Adrenal gland (tissue), 5 donors: ENCODE data around the gene SHISA6.

Experiments
- POLR2A ChIP-seq, 2 donors: fragments of 450-650 bp; IDR thresholded peaks; one replicate each; pipeline ENCODE4 v1.6.1; 2017; ENCODE audit warnings: antibody characterized with exemption in 2 of 2, mild to moderate bottlenecking in 2 of 2, moderate library complexity in 1 of 2
- TF ChIP-seq, protein P1 (sequence below), 6 experiments: fragments of 450-650 bp in 4 of 6; fragments of 200-600 bp in 2 of 6; sonication (generic) in 1 of 6; IDR thresholded peaks; 1 replicate in 5 of 6; 2 replicates in 1 of 6; pipeline versions ENCODE4 v1.5.1 to v1.8.0; 2016 to 2021; ENCODE audit warnings: antibody characterized with exemption in 6 of 6, mild to moderate bottlenecking in 2 of 6, moderate library complexity in 1 of 6
- donor health status: DM: no; HTN: no; CAD: no.

DNA sequence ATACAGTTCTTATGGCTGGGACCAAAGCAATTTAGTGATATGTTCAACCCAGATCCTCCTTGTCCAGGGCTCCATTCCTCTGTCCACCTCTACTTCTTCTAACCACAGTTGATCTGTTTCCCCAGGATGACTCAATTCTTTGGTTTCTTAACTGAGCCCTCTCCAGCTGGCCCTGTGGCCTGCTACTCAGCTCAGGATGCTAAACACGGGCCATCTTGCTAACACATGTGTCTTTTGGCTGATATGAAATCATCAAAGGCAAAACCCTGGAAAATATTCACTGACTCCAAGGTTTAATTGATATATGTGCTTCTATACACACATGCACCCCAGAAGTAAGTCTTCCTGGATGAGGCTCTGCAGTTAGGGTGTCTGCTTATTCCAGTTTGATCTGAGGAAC lies 43.8 kb downstream of the SHISA6 start:
- TF ChIP-seq POLR2A (IDR thresholded peaks at IDR 0.05) = no peak
- TF ChIP-seq, protein P1, sequence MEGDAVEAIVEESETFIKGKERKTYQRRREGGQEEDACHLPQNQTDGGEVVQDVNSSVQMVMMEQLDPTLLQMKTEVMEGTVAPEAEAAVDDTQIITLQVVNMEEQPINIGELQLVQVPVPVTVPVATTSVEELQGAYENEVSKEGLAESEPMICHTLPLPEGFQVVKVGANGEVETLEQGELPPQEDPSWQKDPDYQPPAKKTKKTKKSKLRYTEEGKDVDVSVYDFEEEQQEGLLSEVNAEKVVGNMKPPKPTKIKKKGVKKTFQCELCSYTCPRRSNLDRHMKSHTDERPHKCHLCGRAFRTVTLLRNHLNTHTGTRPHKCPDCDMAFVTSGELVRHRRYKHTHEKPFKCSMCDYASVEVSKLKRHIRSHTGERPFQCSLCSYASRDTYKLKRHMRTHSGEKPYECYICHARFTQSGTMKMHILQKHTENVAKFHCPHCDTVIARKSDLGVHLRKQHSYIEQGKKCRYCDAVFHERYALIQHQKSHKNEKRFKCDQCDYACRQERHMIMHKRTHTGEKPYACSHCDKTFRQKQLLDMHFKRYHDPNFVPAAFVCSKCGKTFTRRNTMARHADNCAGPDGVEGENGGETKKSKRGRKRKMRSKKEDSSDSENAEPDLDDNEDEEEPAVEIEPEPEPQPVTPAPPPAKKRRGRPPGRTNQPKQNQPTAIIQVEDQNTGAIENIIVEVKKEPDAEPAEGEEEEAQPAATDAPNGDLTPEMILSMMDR (IDR thresholded peaks at IDR 0.05) = no peak
